ENCODE results near the gene CNGB1. TPM values are rescaled to one million over a fixed set of nuclear protein-coding genes. Genes with fewer than 3 reads are reported as not detected.
"Not testable (repeated sequence)": the region's sequence is repeated elsewhere in the genome, so short reads cannot be mapped to it uniquely, and the experiment has no call there.

Gene CNGB1
- polyA plus RNA-seq, 1 of the 3 experiments (the other 2 are of a cell fraction), result 0.05 TPM

GRCh38 chr16:58009856-58010416 is 39.0 kb upstream of the CNGB1 start:
- Histone ChIP-seq H3K4me1 (ENCODE audit: control insufficient read depth in 1 of 2, insufficient read depth in 2 of 2, low read depth in 1 of 2, low read length in 1 of 2) (peaks cover 0 to 11% of the 10 kb centered on the region in 2 experiments; a peak in 3 of 4 replicates), H3K36me3 (replicated peaks in 1 of 2; ENCODE audit: control insufficient read depth in 1 of 2, insufficient read depth in 2 of 2, low read length in 1 of 2) (peaks cover 24 to 30% of the 10 kb centered on the region in 2 experiments)
- WGBS (ENCODE audit: low lambda C conversion rate), result 94% methylated on average over 11 of the region's 11 CpGs

DNA sequence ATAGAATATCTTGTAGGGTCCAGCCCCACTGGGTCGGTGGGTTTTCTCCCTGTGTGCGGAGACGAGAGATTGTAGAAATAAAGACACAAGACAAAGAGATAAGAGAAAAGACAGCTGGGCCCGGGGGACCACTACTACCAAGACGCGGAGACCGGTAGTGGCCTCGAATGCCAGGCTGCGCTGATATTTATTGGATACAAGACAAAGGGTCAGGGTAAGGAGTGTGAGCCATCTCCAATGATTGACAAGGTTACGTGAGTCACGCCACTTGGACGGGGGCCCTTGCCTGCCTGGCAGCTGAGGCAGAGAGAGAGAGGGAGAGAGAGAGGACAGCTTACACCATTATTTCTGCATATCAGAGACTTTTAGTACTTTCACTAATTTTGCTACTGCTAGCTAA is 33.8 kb upstream of the CNGB1 start:
- POLR2A ChIA-PET; H3K4me2 ChIP-seq; H3K9ac ChIP-seq; H3K27me3 ChIP-seq (ENCODE audit: insufficient read depth); DNase-seq; H2AFZ ChIP-seq (ENCODE audit: low read depth); H3K9me2 ChIP-seq; H3K4me3 ChIP-seq (ENCODE audit: low read depth in 2 of 2, low read length in 1 of 2); H3K27ac ChIP-seq (ENCODE audit: low read depth in 2 of 2, low read length in 1 of 2); H3F3A ChIP-seq (replicated peaks; ENCODE audit: insufficient read depth); H3K9me3 ChIP-seq; H4K20me1 ChIP-seq (ENCODE audit: insufficient read depth); H3K4me1 ChIP-seq (ENCODE audit: control insufficient read depth in 1 of 2, insufficient read depth in 2 of 2, low read depth in 1 of 2, low read length in 1 of 2): not testable (repeated sequence)
- CTCF ChIA-PET, result interaction anchor here (0.6 to 1.7 kb wide), 9 partner anchors 73 to 428 kb away, joined by 3 to 6 read pairs (median 4); no protein-coding TSS in a partner anchor
- WGBS (ENCODE audit: low lambda C conversion rate), result 82% methylated on average over 12 of the region's 12 CpGs
- TF ChIP-seq, protein P1, sequence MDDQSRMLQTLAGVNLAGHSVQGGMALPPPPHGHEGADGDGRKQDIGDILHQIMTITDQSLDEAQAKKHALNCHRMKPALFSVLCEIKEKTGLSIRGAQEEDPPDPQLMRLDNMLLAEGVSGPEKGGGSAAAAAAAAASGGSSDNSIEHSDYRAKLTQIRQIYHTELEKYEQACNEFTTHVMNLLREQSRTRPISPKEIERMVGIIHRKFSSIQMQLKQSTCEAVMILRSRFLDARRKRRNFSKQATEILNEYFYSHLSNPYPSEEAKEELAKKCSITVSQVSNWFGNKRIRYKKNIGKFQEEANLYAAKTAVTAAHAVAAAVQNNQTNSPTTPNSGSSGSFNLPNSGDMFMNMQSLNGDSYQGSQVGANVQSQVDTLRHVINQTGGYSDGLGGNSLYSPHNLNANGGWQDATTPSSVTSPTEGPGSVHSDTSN (IDR thresholded peaks at IDR 0.05), result peak; percentile 48; the same call in 1 of the 2 replicates
- Histone ChIP-seq H3K36me3 (replicated peaks in 1 of 2; ENCODE audit: control insufficient read depth in 1 of 2, insufficient read depth in 2 of 2, low read length in 1 of 2) (peaks cover 0 to 30% of the 10 kb centered on the region in 2 experiments), H3K79me2 (ENCODE audit: insufficient read depth) (peaks cover 43% of the 10 kb centered on the region)

More at GRCh38 chr16:58009856-58010416, 39.0 kb upstream of the CNGB1 start:
- TF ChIP-seq NFIC (IDR thresholded peaks at IDR 0.05; ENCODE audit: borderline replicate concordance) (no peak), ZBTB33 (IDR thresholded peaks at IDR 0.05; ENCODE audit: borderline replicate concordance, low read depth) (no peak), RAD21 (IDR thresholded peaks at IDR 0.05; ENCODE audit: low read length) (no peak)
- no peaks in the 10 kb centered on the region for H3F3A ChIP-seq (replicated peaks; ENCODE audit: insufficient read depth)
- H3K4me2 ChIP-seq, result no peak overlapping the region
- no peak overlapping the region for H3K4me3 ChIP-seq (ENCODE audit: low read depth in 2 of 2, low read length in 1 of 2)
- DNase-seq, result no peak
- H3K27ac ChIP-seq (ENCODE audit: low read depth in 2 of 2, low read length in 1 of 2), result no peak overlapping the region
- H3K9me2 ChIP-seq, result no peaks in the 10 kb centered on the region
- peaks cover 39% of the 10 kb centered on the region; the same call in 1 of the 2 replicates for H3K79me2 ChIP-seq (ENCODE audit: insufficient read depth)
- ChIA-PET CTCF (interaction anchor here (1.0 to 2.3 kb wide), 8 partner anchors 9 to 117 kb away, joined by 3 to 10 read pairs (median 5); partner anchors contain the start of gene USB1), POLR2A (no interaction called here)
- no peaks in the 10 kb centered on the region for H3K9me3 ChIP-seq
- no peak overlapping the region for H2AFZ ChIP-seq (ENCODE audit: low read depth)
- H3K27me3 ChIP-seq (ENCODE audit: insufficient read depth), result no peaks in the 10 kb centered on the region
- no peak overlapping the region for H3K9ac ChIP-seq
- H4K20me1 ChIP-seq (ENCODE audit: insufficient read depth), result no peaks in the 10 kb centered on the region

GRCh38 chr16:58002936-58003335 is 32.0 kb upstream of the CNGB1 start:
- peaks cover 0 to 18% of the 10 kb centered on the region in 2 experiments; a peak in 2 of 4 replicates for H3K4me1 ChIP-seq (ENCODE audit: control insufficient read depth in 1 of 2, insufficient read depth in 2 of 2, low read depth in 1 of 2, low read length in 1 of 2)
- WGBS (ENCODE audit: low lambda C conversion rate), result 95% methylated on average over 5 of the region's 5 CpGs
- CTCF ChIA-PET, result interaction anchor here (0.8 to 6.2 kb wide), 4 partner anchors 103 to 126 kb away, joined by 3 to 71 read pairs (median 12); partner anchors contain the start of gene CFAP20
- no peak for TF ChIP-seq RCOR1 (IDR thresholded peaks at IDR 0.05; ENCODE audit: low read length)
- TF ChIP-seq FOSL2 (IDR thresholded peaks at IDR 0.05; ENCODE audit: borderline replicate concordance, low read depth), result no peak
- TF ChIP-seq, protein P2, sequence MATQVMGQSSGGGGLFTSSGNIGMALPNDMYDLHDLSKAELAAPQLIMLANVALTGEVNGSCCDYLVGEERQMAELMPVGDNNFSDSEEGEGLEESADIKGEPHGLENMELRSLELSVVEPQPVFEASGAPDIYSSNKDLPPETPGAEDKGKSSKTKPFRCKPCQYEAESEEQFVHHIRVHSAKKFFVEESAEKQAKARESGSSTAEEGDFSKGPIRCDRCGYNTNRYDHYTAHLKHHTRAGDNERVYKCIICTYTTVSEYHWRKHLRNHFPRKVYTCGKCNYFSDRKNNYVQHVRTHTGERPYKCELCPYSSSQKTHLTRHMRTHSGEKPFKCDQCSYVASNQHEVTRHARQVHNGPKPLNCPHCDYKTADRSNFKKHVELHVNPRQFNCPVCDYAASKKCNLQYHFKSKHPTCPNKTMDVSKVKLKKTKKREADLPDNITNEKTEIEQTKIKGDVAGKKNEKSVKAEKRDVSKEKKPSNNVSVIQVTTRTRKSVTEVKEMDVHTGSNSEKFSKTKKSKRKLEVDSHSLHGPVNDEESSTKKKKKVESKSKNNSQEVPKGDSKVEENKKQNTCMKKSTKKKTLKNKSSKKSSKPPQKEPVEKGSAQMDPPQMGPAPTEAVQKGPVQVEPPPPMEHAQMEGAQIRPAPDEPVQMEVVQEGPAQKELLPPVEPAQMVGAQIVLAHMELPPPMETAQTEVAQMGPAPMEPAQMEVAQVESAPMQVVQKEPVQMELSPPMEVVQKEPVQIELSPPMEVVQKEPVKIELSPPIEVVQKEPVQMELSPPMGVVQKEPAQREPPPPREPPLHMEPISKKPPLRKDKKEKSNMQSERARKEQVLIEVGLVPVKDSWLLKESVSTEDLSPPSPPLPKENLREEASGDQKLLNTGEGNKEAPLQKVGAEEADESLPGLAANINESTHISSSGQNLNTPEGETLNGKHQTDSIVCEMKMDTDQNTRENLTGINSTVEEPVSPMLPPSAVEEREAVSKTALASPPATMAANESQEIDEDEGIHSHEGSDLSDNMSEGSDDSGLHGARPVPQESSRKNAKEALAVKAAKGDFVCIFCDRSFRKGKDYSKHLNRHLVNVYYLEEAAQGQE (IDR thresholded peaks at IDR 0.05; ENCODE audit: low read depth, low read length), result no peak
- TF ChIP-seq JUND (IDR thresholded peaks at IDR 0.05), result no peak
- TF ChIP-seq TCF12 (IDR thresholded peaks at IDR 0.05), result no peak
- no peak for TF ChIP-seq GATA2 (CRISPR knock-in tag; IDR thresholded peaks at IDR 0.05)
- TF ChIP-seq USF1 (IDR thresholded peaks at IDR 0.05; ENCODE audit: borderline replicate concordance, low read depth), result no peak
- TF ChIP-seq SIN3A (IDR thresholded peaks at IDR 0.05; ENCODE audit: borderline replicate concordance, low read depth, low read length), result no peak
- no peak for TF ChIP-seq ELF1 (IDR thresholded peaks at IDR 0.05)
- TF ChIP-seq FOXM1 (IDR thresholded peaks at IDR 0.05; ENCODE audit: low read depth), result no peak

More at GRCh38 chr16:58002936-58003335, 32.0 kb upstream of the CNGB1 start:
- no peaks in the 10 kb centered on the region for H3K27me3 ChIP-seq (ENCODE audit: insufficient read depth)
- POLR2A ChIA-PET, result interaction anchor here (1.0 kb wide), 1 partner anchor 126 kb away, joined by 4 read pairs; the partner anchor contains the start of gene CFAP20
- no peaks in the 10 kb centered on the region for H3K9me3 ChIP-seq
- peaks cover 45% of the 10 kb centered on the region for H3K79me2 ChIP-seq (ENCODE audit: insufficient read depth)
- H3K4me3 ChIP-seq (ENCODE audit: low read depth in 2 of 2, low read length in 1 of 2), result no peak overlapping the region
- H3K4me2 ChIP-seq, result no peak overlapping the region
- H3K36me3 ChIP-seq (replicated peaks in 1 of 2; ENCODE audit: control insufficient read depth in 1 of 2, insufficient read depth in 2 of 2, low read length in 1 of 2), result peaks cover 2 to 21% of the 10 kb centered on the region in 2 experiments
- no peak overlapping the region for H3K27ac ChIP-seq (ENCODE audit: low read depth in 2 of 2, low read length in 1 of 2)
- 0 out of 2 replicates have a peak, but pooled peaks cover 6% of the 10 kb centered on the region for H4K20me1 ChIP-seq (ENCODE audit: insufficient read depth)
- no peak for DNase-seq
- H3K9me2 ChIP-seq, result no peaks in the 10 kb centered on the region
- H3F3A ChIP-seq (replicated peaks; ENCODE audit: insufficient read depth), result peaks cover 4% of the 10 kb centered on the region
- no peak overlapping the region for H3K9ac ChIP-seq
- H2AFZ ChIP-seq (ENCODE audit: low read depth), result no peak overlapping the region

Measured in SK-N-SH (cell line).